ENCODE results near the gene ZNF91. TPM values are rescaled to one million over a fixed set of nuclear protein-coding genes. Genes with fewer than 3 reads are reported as not detected.

Gene ZNF91
- total and polyA plus RNA-seq, 2 of the 4 experiments (the other 2 are of a cell fraction) = 7.9 to 17.0 TPM

- Histone ChIP-seq H2BK20ac (ENCODE audit: low read depth, low read length) (no peak overlapping the region), H2BK120ac (ENCODE audit: low read depth, low read length) (no peak overlapping the region), H3K4me1 (ENCODE audit: control insufficient read depth, insufficient read depth, low read length) (no peaks in the 10 kb centered on the region), H3K9me3 (ENCODE audit: control insufficient read depth, insufficient read depth, low read length) (peaks cover 51% of the 10 kb centered on the region), H3K9ac (ENCODE audit: low read depth, low read length) (no peak overlapping the region), H2BK15ac (ENCODE audit: low read depth, low read length) (no peak overlapping the region), H4K20me1 (ENCODE audit: insufficient read depth, low read length) (peaks cover 4% of the 10 kb centered on the region; the same call in 1 of the 2 replicates), H3K36me3 (ENCODE audit: control insufficient read depth, insufficient read depth, low read length) (peaks cover 45% of the 10 kb centered on the region), H4K5ac (ENCODE audit: low read depth, low read length) (no peak overlapping the region), H3K9me1 (ENCODE audit: insufficient read depth, low read length) (no peaks in the 10 kb centered on the region), H3K4me3 (ENCODE audit: insufficient read depth, low read depth, low read length) (no peak overlapping the region), H4K91ac (ENCODE audit: insufficient read depth, low read depth, low read length) (no peak overlapping the region), H3K79me1 (ENCODE audit: low read depth in 1 of 2, low read length in 2 of 2) (peaks cover 0 to 8% of the 10 kb centered on the region in 2 experiments; a peak in 2 of 4 replicates), H3K4me2 (ENCODE audit: low read depth, low read length) (no peak overlapping the region), H3K56ac (ENCODE audit: extremely low read depth, insufficient read depth, low read length) (no peak overlapping the region), H2BK5ac (ENCODE audit: low read depth, low read length, poor library complexity, severe bottlenecking) (no peak overlapping the region), H2AK9ac (replicated peaks; ENCODE audit: low read depth, low read length, poor library complexity) (no peak overlapping the region), H3K18ac (ENCODE audit: low read depth, low read length) (no peak overlapping the region), H2AFZ (replicated peaks; ENCODE audit: low read length, poor library complexity) (no peak overlapping the region), H2AK5ac (ENCODE audit: low read depth, low read length) (no peak overlapping the region), H4K8ac (ENCODE audit: low read depth in 2 of 2, low read length in 2 of 2) (no peak overlapping the region), H3K27ac (ENCODE audit: insufficient read depth, low read length) (no peak overlapping the region), H3K4ac (ENCODE audit: low read depth, low read length) (no peak overlapping the region), H3K14ac (replicated peaks; ENCODE audit: low read depth, low read length) (no peak overlapping the region), H3K27me3 (ENCODE audit: control insufficient read depth, insufficient read depth, low read length) (no peaks in the 10 kb centered on the region), H3K23ac (ENCODE audit: low read depth, low read length) (no peak overlapping the region)
- DNase-seq (no peak), ATAC-seq (ENCODE audit: low read depth) (no peak)
- ChIA-PET POLR2A (ENCODE audit: unreplicated experiment) (no interaction called here), CTCF (no interaction called here)
- dilution Hi-C loops (cut with HindIII; ENCODE audit: low sequenced_read_pairs, unreplicated experiment) (no loop called here), in situ Hi-C loops (cut with MboI; ENCODE audit: low sequenced_read_pairs) (no loop called here), intact Hi-C loops (cut with micrococcal nuclease) (loop anchor here (10.0 kb wide), 1 partner anchor 50 kb away; no protein-coding TSS in a partner anchor)
- 100% methylated on average over 5 of the region's 12 CpGs; no CpG with 5 or more reads in 1 of the 2 experiments for WGBS, 2 experiments (ENCODE audit: extremely low coverage in 2 of 2, insufficient read length in 1 of 2)
- no TSS peak for BruUV-seq (replicated peaks)
- TF ChIP-seq CEBPB (IDR thresholded peaks at IDR 0.05; ENCODE audit: low read depth, low read length) (no peak), MAZ (IDR thresholded peaks at IDR 0.05; ENCODE audit: borderline replicate concordance, low read depth, low read length) (no peak), ELK1 (IDR thresholded peaks at IDR 0.05; ENCODE audit: borderline replicate concordance, low read depth, low read length) (no peak), CTCF (conservative IDR thresholded peaks at IDR 0.05; ENCODE audit: low read depth, low read length) (no peak), RCOR1 (IDR thresholded peaks at IDR 0.05; ENCODE audit: insufficient replicate concordance, low read length) (no peak), CHD1 (IDR thresholded peaks at IDR 0.05; ENCODE audit: low read depth, low read length) (no peak), POLR2A (IDR thresholded peaks at IDR 0.05; ENCODE audit: low read depth, low read length) (no peak), BHLHE40 (IDR thresholded peaks at IDR 0.05; ENCODE audit: low read depth, low read length) (no peak), USF2 (IDR thresholded peaks at IDR 0.05; ENCODE audit: low read depth, low read length) (no peak), NFE2L2 (IDR thresholded peaks at IDR 0.05; ENCODE audit: low read depth, low read length) (no peak), RFX5 (IDR thresholded peaks at IDR 0.05; ENCODE audit: low read depth, low read length) (no peak), MAFK (IDR thresholded peaks at IDR 0.05; ENCODE audit: low read depth, low read length) (no peak)
Observed at GRCh38 chr19:23384858-23385257, 10.4 kb downstream of the ZNF91 start.
